Ascending aorta (tissue), 2 donors: ENCODE data around the gene ARHGAP24. TPM values are rescaled to one million over a fixed set of nuclear protein-coding genes. Genes with fewer than 3 reads are reported as not detected.

Experiments used
- DNase-seq, 2 donors: peaks; one replicate each; pipeline ENCODE4 v3.0.0-alpha.2; 2019; ENCODE audit warnings: low spot score in 2 of 2
- H3K27ac ChIP-seq, 2 donors: fragments of 200-600 bp; sonication (generic); one replicate each; pipeline ENCODE4 v1.5.1; 2016 to 2017; ENCODE audit warnings: mild to moderate bottlenecking in 1 of 2
- H3K27me3 ChIP-seq: fragments of 200-600 bp; sonication (generic); one replicate; pipeline ENCODE4 v1.5.1; 2017
- H3K36me3 ChIP-seq, 2 donors: fragments of 200-600 bp; sonication (generic); one replicate each; pipeline ENCODE4 v1.5.1; 2016
- H3K4me1 ChIP-seq, 2 donors: fragments of 200-600 bp; sonication (generic); one replicate each; pipeline ENCODE4 v1.5.1; 2016 to 2017; ENCODE audit warnings: mild to moderate bottlenecking in 1 of 2
- H3K4me3 ChIP-seq, 2 donors: fragments of 200-600 bp; sonication (generic); one replicate each; pipeline ENCODE4 v1.5.1; 2016 to 2017; ENCODE audit warnings: mild to moderate bottlenecking in 1 of 2
- H3K9me3 ChIP-seq, 2 donors: fragments of 200-600 bp; sonication (generic); one replicate each; pipeline ENCODE4 v1.5.1; 2016
- intact Hi-C: fragments of 100-400 bp; cut with DNase I; formaldehyde crosslinking; loops from one replicate; pipeline ENCODE4 v1.15.1; 2023
- total RNA-seq: library from RNA; depleted of rRNA; stranded (reverse); fragments of >200 nt; gene quantifications from one replicate; pipeline ENCODE4 v1.1.0, GENCODE V29; 2016
- TF ChIP-seq, protein P1 (sequence below), 3 experiments: fragments of 200-600 bp in 2 of 3; fragments of 450-650 bp in 1 of 3; sonication (generic) in 2 of 3; IDR thresholded peaks; one replicate each; pipeline ENCODE4 v1.5.1; 2016 to 2019; ENCODE audit warnings: antibody characterized with exemption in 3 of 3, mild to moderate bottlenecking in 1 of 3, moderate library complexity in 1 of 3

The ARHGAP24 gene
- total RNA-seq, 1 donor from 2014 or later: 13.9 TPM

DNA sequence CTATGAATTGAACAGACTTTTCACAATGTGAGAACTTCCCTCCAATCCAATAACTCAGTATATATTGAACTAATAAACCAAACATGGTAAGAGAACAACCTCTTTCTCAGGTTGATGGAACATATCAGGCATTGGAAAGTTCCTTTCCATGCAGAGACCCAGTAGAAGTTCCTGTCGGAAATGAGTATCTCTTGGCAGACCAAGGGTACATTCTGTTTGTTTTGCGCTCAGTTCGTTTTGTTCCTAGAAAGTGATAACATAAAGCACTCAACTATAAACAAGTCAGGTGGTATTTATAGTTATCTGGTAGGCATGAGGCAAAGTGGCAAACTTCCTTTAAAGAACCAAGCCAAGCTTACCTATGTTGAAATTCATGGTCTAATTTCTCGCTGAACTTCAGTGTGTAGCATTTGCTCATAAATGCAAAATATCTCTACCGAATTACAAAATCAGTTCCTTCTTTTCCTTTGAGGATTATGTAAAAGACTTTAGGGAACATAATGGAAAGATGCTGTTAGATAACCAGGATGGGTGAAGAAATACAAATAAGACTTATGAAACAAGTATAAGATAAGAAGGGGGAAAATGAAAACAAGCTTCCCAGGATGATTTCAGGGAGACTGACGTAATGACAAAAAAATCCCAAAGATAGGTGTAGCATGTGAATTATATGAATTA lies 120.3 kb downstream of the ARHGAP24 start:
- H3K9me3 ChIP-seq: no peaks in the 10 kb centered on the region
- TF ChIP-seq, protein P1, sequence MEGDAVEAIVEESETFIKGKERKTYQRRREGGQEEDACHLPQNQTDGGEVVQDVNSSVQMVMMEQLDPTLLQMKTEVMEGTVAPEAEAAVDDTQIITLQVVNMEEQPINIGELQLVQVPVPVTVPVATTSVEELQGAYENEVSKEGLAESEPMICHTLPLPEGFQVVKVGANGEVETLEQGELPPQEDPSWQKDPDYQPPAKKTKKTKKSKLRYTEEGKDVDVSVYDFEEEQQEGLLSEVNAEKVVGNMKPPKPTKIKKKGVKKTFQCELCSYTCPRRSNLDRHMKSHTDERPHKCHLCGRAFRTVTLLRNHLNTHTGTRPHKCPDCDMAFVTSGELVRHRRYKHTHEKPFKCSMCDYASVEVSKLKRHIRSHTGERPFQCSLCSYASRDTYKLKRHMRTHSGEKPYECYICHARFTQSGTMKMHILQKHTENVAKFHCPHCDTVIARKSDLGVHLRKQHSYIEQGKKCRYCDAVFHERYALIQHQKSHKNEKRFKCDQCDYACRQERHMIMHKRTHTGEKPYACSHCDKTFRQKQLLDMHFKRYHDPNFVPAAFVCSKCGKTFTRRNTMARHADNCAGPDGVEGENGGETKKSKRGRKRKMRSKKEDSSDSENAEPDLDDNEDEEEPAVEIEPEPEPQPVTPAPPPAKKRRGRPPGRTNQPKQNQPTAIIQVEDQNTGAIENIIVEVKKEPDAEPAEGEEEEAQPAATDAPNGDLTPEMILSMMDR (IDR thresholded peaks at IDR 0.05): no peak
- no peaks in the 10 kb centered on the region for H3K36me3 ChIP-seq
- intact Hi-C loops: no loop called here
- no peak overlapping the region for H3K4me3 ChIP-seq
- no peaks in the 10 kb centered on the region for H3K27me3 ChIP-seq
- H3K27ac ChIP-seq: no peak overlapping the region
- DNase-seq: no peak
- no peaks in the 10 kb centered on the region for H3K4me1 ChIP-seq

DNA sequence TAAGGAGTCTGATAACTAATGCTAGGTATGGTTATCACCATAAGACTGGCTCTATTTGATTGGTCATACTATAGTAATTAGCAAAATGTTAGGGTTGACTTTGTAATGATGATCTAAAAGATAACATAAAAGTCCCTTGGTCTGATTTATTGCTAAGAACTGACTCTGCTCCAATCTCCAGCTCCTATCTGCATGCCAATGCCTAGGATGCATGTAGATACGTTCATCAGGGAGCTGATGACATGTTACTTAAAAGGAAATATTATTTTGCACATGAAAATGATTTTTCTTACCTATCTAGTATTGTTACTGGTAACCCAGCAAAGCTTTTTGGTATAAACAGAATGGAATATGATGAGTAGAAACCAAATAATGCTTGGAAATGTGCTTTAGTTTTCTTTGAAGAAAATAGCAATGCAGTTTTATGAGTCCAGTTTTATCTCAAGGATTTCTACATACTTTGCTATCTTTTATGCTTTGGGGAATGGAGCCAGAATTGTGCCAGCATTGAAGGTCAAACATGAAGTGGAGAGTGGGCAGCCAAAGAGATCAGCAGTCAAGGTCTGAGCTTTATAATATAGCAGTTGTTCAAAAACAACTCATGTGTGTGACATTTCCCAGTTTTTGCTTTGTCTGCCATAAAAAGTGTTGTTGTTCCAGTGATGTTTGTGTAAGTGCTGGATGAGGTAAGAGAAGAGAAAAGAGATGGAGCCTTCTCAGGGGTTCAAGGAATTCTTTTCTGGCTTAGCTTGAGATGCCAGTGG lies 121.0 kb downstream of the ARHGAP24 start:
- H3K27ac ChIP-seq: no peak overlapping the region
- H3K9me3 ChIP-seq: no peaks in the 10 kb centered on the region
- H3K36me3 ChIP-seq: no peaks in the 10 kb centered on the region
- DNase-seq: no peak
- H3K4me3 ChIP-seq: no peak overlapping the region
- TF ChIP-seq, protein P1 (IDR thresholded peaks at IDR 0.05): no peak
- intact Hi-C loops: no loop called here
- H3K27me3 ChIP-seq: no peaks in the 10 kb centered on the region
- H3K4me1 ChIP-seq: no peaks in the 10 kb centered on the region

DNA sequence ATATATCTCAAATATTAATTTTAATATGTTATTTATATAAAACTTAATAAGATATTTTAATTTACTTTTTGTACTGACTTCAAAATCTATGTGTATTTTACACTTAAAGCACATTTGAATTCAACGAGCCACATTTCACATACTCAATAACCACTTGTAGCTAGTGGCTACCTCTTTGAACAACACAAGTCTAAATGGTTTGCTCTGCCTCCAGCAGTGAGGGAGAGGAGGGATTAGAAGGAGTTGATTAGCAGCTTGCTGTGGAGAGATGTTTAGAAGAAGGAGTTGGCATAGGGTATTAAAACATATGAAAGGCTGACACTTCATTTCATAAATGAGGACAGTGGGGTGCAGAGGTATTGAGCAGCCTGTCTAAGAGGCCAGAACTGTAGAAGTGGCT lies 124.0 kb downstream of the ARHGAP24 start:
- DNase-seq: no peak

DNA sequence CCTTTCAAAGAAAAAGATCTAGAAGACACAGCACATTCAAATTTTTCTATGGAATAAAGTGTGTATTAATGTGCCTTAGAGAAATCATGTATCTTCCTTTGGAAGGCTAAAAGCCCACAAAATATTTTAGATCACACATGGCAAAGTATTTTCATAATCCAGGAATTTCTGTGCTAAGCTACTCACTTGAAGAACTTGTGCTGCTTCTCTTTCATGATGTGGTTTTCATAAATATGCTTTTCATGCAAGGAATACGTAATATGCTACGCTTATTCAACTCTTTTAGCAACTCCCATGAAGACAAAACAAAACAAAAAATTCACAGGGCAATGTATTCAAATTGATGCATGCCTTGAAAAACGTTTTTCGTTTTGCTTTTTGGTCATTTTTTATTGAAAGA lies 125.6 kb downstream of the ARHGAP24 start:
- Histone ChIP-seq H3K27ac (no peak overlapping the region), H3K9me3 (no peaks in the 10 kb centered on the region), H3K4me3 (no peak overlapping the region), H3K4me1 (no peaks in the 10 kb centered on the region), H3K36me3 (no peaks in the 10 kb centered on the region), H3K27me3 (no peaks in the 10 kb centered on the region)
- TF ChIP-seq, protein P1 (IDR thresholded peaks at IDR 0.05): no peak
- DNase-seq: no peak
- intact Hi-C loops: no loop called here

More for the DNA sequence above, 124.0 kb downstream of the ARHGAP24 start:
- TF ChIP-seq, protein P1 (IDR thresholded peaks at IDR 0.05): no peak
- intact Hi-C loops: no loop called here
- H3K9me3 ChIP-seq: no peaks in the 10 kb centered on the region
- no peak overlapping the region for H3K27ac ChIP-seq
- H3K4me3 ChIP-seq: no peak overlapping the region
- H3K36me3 ChIP-seq: no peaks in the 10 kb centered on the region
- H3K4me1 ChIP-seq: no peaks in the 10 kb centered on the region
- H3K27me3 ChIP-seq: no peaks in the 10 kb centered on the region

DNA sequence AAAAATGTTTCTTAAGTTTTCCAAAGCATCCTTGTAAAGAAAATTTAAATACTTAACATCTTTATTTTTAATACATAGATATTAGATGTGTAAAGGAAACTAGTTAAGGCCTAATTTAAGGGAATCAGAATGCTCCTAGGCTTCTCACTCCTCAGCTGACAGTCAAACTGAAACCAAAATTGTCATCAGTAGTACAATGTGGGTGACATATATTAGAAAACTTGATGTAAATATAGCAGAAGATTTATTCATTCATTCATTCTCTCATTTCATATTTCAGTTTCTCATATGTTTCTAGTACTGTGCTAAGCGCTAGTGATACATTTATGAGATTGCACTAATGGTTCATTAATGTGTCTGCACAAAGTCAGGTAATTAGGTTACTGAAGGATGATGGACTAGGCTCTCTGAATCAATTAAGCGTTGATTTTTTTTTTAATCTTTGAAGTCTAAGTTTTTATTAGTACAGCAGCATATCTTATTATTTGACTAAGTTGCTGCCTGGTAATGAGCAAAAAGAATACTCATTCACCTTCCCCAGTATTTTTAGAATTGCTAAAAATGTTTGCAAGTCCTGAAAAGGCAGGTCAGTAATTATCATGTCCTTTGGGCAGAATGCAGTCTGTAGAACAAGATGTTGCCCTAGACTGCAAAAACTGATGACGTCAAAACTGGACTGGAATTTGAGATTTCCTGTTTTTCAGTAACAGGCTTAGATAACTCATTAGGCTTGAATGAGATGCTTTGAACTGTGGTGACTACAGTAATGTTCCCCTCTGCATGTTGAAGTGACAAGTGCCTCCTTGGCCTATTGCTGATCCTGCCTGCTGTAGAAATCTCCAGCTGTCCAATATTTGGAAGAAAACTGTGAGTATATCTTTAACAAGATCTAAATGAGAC lies 128.7 kb downstream of the ARHGAP24 start:
- Histone ChIP-seq H3K4me3 (no peak overlapping the region), H3K27ac (no peak overlapping the region), H3K4me1 (no peaks in the 10 kb centered on the region), H3K36me3 (no peaks in the 10 kb centered on the region), H3K27me3 (no peaks in the 10 kb centered on the region), H3K9me3 (no peaks in the 10 kb centered on the region)
- intact Hi-C loops: no loop called here
- no peak for DNase-seq
- TF ChIP-seq, protein P1 (IDR thresholded peaks at IDR 0.05): no peak
